GM10266 (cell line): ENCODE measurements around the gene CARD10.
A peak's percentile ranks its signal among the peaks of the same experiment; 100 is the strongest.
"Not testable (repeated sequence)": the region's sequence is repeated elsewhere in the genome, so short reads cannot be mapped to it uniquely, and the experiment has no call there.

ENCODE experiments used
- DNase-seq: peaks from one replicate; pipeline ENCODE4 v3.0.0; 2012; ENCODE audit errors: extremely low spot score
- CTCF ChIP-seq: IDR thresholded peaks from 2 replicates; pipeline ENCODE4 v1.5.1; 2012; ENCODE audit warnings: mild to moderate bottlenecking, low read depth; ENCODE audit not compliant: control insufficient read depth, insufficient read depth; ENCODE audit errors: missing control alignments

CARD10 gene

DNA sequence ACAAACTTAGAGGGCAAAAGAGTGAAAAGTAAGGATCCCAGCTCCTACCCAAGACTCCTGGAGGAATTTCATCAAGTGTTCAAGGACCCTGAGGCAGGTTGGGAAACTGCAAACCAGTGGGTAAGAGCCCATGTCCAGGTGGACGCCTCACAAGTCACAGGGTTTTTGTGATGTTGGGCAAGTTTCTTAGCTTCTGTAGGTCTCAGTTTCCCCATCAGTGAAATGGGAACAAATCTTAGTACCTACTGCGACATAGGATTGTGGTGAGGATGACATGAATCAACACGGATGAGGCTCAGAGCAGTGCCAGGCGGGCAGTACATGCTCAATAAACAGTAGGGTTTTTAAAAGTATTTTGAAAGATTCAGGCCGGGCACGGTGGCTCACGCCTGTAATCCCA, 23.7 kb upstream of the CARD10 start:
- DNase-seq = no peak
- no peak for TF ChIP-seq CTCF

DNA sequence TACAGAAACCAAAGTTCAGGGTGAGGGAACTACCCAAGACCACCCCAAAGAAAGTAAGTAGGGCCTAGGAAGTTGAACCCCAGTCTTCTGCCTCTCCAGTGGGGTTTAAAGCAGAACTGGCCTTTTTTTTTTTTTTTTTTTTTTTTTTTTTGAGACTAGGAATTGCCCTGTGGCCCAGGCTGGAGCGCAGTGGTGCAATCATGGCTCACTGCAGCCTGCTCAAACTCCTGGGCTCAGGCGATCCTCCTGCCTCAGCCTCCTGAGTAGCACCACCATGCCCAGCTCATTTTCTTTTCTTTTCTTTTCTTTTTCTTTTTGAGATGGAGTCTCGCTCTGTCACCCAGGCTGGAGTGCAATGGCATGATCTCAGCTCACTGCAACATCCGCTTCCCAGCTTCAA, 23.2 kb upstream of the CARD10 start:
- not testable (repeated sequence) for DNase-seq

GRCh38 chr22:37539790-37540189, 20.6 kb upstream of the CARD10 start:
- DNase-seq = not testable (repeated sequence)

DNA sequence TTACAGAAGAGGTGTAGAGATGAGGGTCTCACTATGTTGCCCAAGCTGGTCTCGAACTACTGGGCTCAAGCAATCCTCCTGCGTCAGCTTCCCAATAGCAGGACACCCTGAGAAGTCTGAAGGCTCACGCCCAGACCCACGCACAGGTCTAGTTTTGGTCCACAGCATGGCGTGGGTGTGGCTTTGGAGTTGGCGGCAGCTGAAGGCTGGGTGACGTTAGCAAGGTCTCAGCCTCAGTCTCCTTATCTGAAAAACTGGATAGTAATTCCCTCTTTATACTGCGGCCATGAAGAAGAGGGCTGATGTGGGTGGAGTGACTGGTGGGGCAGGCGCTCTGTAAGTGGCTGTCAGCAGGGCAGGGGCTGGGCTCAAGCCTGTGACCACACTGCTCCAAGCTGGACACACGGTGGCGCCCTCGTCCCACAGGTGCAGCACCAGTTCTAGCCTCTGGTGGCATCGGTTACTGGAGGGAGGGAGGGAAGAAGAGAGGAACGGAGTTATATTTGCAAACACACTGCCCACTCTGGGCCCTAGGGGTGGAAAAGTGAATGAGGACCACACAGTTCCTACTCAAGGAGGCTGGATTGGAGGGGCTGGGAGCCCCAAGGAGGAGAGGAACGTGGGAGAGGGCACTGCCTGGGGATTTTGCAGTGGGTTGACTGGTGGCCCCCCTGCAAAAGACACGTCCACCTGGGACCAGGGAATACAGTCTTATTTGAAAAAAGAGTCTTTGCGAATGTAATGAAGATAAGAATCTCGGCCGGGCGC, 19.6 kb upstream of the CARD10 start:
- peak; percentile 93 for DNase-seq
- TF ChIP-seq CTCF = peak; percentile 98

- TF ChIP-seq CTCF = no peak
These were observed 15.9 kb upstream of the CARD10 start for GRCh38 chr22:37535159-37535558.

DNA sequence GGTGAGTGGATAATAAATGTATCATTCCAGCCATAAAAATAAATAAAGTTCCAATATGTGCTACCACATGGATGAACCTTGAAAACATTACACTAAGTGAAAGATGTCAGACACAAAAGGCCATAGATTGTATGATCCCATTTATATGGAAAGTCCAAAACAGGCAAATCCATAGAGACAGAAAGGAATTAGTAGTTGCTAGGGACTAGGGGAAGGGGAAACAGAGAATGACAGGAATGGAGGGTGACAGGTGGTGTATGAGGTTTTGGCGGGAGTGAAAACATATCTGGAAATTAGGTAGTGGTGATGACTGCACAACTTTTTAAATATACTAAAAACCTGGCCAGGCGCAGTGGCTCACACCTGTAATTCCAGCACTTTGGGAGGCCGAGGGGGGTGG, 15.2 kb upstream of the CARD10 start:
- no peak for DNase-seq
- TF ChIP-seq CTCF = no peak

More at GRCh38 chr22:37535159-37535558, 15.9 kb upstream of the CARD10 start:
- no peak for DNase-seq

DNA sequence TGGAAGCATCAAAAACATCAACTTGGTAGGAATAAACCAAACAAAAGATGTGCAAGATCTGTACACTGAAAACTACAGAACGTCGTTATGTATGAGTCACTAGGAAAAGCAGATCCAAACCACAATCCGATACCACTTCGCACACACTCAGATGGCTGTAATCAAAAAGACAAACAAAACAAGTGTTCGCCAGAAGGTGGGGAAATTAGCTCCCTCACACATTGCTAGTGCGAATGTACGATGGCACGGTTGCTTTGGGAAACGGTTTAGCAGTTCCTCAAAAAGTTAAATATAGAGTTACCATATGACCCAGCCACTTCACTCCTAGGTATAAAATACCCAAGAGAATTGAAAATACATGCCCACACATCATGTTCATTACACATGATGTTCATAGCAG, 14.8 kb upstream of the CARD10 start:
- DNase-seq = no peak
- no peak for TF ChIP-seq CTCF

DNA sequence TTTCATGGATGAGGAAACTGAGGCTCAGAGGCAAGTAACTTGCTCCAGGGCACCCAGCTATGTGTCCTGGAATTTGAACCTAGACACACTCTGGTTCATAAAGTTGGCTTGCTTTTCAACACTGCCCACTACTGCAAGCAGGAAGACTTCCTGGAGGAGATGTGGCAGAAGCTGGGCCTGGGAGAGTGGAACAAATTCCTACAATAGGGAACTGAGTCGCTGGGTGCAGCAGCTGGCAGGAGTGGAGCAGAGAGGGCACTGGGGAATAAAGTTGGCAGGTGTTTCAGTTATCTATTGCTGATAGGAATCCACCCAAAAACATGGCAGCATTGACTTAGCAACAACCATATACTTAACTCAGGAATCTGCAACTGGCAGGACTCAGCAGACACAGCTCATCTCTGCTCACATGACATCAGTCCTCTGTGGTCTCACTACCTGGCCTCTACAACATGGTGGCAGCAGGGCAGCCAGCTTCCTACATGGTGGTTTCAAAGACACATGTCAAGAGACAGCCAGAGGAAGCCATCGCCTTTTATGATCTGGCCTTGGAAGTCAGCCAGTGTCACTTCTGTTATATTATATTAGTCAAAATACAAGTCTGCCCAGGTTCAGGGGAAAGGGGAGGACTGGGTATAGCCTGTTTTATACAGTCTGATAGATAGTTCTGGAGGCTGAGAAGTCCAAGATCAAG, 10.6 kb upstream of the CARD10 start:
- DNase-seq = no peak
- TF ChIP-seq CTCF = no peak

GRCh38 chr22:37527952-37528351, 8.7 kb upstream of the CARD10 start:
- DNase-seq = not testable (repeated sequence)

GRCh38 chr22:37527081-37527752, 8.0 kb upstream of the CARD10 start:
- DNase-seq = not testable (repeated sequence)
